HG02678 (cell line): ENCODE measurements around the gene TMEM179.
"Not testable (repeated sequence)": the region's sequence is repeated elsewhere in the genome, so short reads cannot be mapped to it uniquely, and the experiment has no call there.

Experiments
- ATAC-seq: cut with Tn5 transposase; IDR thresholded peaks from one replicate; pipeline ENCODE4 v1.9.1; 2021; ENCODE audit warnings: mild to moderate bottlenecking, moderate library complexity; ENCODE audit not compliant: unreplicated experiment

Gene TMEM179

GRCh38 chr14:104638190-104638589 is 33.6 kb upstream of the TMEM179 start:
- no peak for ATAC-seq

GRCh38 chr14:104637546-104638003 is 33.0 kb upstream of the TMEM179 start:
- ATAC-seq: no peak

GRCh38 chr14:104636846-104637545 is 32.4 kb upstream of the TMEM179 start:
- not testable (repeated sequence) for ATAC-seq

GRCh38 chr14:104636131-104636530 is 31.6 kb upstream of the TMEM179 start:
- no peak for ATAC-seq

- no peak for ATAC-seq
These were observed 31.1 kb upstream of the TMEM179 start for GRCh38 chr14:104635717-104636116.

- ATAC-seq: no peak
These were observed 30.5 kb upstream of the TMEM179 start for GRCh38 chr14:104634886-104635570.

GRCh38 chr14:104634138-104634760 is 29.7 kb upstream of the TMEM179 start:
- no peak for ATAC-seq

GRCh38 chr14:104633276-104634137 is 28.9 kb upstream of the TMEM179 start:
- no peak for ATAC-seq

- ATAC-seq: no peak
These were observed 28.2 kb upstream of the TMEM179 start for GRCh38 chr14:104632781-104633180.

GRCh38 chr14:104624939-104625338 is 20.4 kb upstream of the TMEM179 start:
- no peak for ATAC-seq

GRCh38 chr14:104614126-104614812 is 9.7 kb upstream of the TMEM179 start:
- no peak for ATAC-seq

- no peak for ATAC-seq
These were observed 7.3 kb upstream of the TMEM179 start for GRCh38 chr14:104611881-104612280.

GRCh38 chr14:104610749-104611310 is 6.3 kb upstream of the TMEM179 start:
- no peak for ATAC-seq

- ATAC-seq: no peak
These were observed 5.1 kb upstream of the TMEM179 start for GRCh38 chr14:104609666-104610065.

- no peak for ATAC-seq
These were observed 716 bp downstream of the TMEM179 start for GRCh38 chr14:104603711-104604401.

GRCh38 chr14:104602933-104603325 is 1.6 kb downstream of the TMEM179 start:
- no peak for ATAC-seq

- no peak for ATAC-seq
These were observed 2.1 kb downstream of the TMEM179 start for GRCh38 chr14:104602315-104602932.

- no peak for ATAC-seq
These were observed 2.8 kb downstream of the TMEM179 start for GRCh38 chr14:104601786-104602185.

- ATAC-seq: no peak
These were observed 3.8 kb downstream of the TMEM179 start for GRCh38 chr14:104600805-104601204.
